ENCODE measurements around the gene MACROD2. TPM values are rescaled to one million over a fixed set of nuclear protein-coding genes. Genes with fewer than 3 reads are reported as not detected.

The MACROD2 gene
- polyA plus RNA-seq, 1 donor: 5.4 TPM

- 71% methylated on average over 1 of the region's 5 CpGs for WGBS (ENCODE audit: insufficient coverage, low lambda C conversion rate)
- no peak for DNase-seq
- H3K9me3 ChIP-seq (ENCODE audit: control insufficient read depth, low read depth, low read length): no peaks in the 10 kb centered on the region
- H3K27me3 ChIP-seq (ENCODE audit: control insufficient read depth, insufficient read depth, low read length): no peaks in the 10 kb centered on the region
- H3K4me3 ChIP-seq (ENCODE audit: low read length): no peak overlapping the region
- peaks cover 4% of the 10 kb centered on the region for H3K4me1 ChIP-seq (ENCODE audit: control insufficient read depth, insufficient read depth, low read length)
- no peaks in the 10 kb centered on the region for H3K36me3 ChIP-seq (ENCODE audit: control insufficient read depth, insufficient read depth, low read length)
- H3K27ac ChIP-seq (ENCODE audit: low read length): no peak overlapping the region
Measured at GRCh38 chr20:15658295-15658694, 1663.0 kb downstream of the MACROD2 start.

GRCh38 chr20:15673206-15673605, 1677.9 kb downstream of the MACROD2 start:
- WGBS (ENCODE audit: insufficient coverage, low lambda C conversion rate): 100% methylated on average over 1 of the region's 1 CpG
- DNase-seq: no peak
- no peak overlapping the region for H3K27ac ChIP-seq (ENCODE audit: low read length)

GRCh38 chr20:15674253-15675060, 1679.1 kb downstream of the MACROD2 start:
- no peak for DNase-seq
- H3K9me3 ChIP-seq (ENCODE audit: control insufficient read depth, low read depth, low read length): no peaks in the 10 kb centered on the region
- WGBS (ENCODE audit: insufficient coverage, low lambda C conversion rate): no CpG with 5 or more reads among the region's 5 CpGs
- H3K4me3 ChIP-seq (ENCODE audit: low read length): no peak overlapping the region
- H3K4me1 ChIP-seq (ENCODE audit: control insufficient read depth, insufficient read depth, low read length): no peaks in the 10 kb centered on the region
- no peaks in the 10 kb centered on the region for H3K27me3 ChIP-seq (ENCODE audit: control insufficient read depth, insufficient read depth, low read length)
- no peaks in the 10 kb centered on the region for H3K36me3 ChIP-seq (ENCODE audit: control insufficient read depth, insufficient read depth, low read length)
- H3K27ac ChIP-seq (ENCODE audit: low read length): no peak overlapping the region

More at GRCh38 chr20:15673206-15673605, 1677.9 kb downstream of the MACROD2 start:
- H3K36me3 ChIP-seq (ENCODE audit: control insufficient read depth, insufficient read depth, low read length): no peaks in the 10 kb centered on the region
- no peaks in the 10 kb centered on the region for H3K27me3 ChIP-seq (ENCODE audit: control insufficient read depth, insufficient read depth, low read length)
- H3K4me1 ChIP-seq (ENCODE audit: control insufficient read depth, insufficient read depth, low read length): no peaks in the 10 kb centered on the region
- no peaks in the 10 kb centered on the region for H3K9me3 ChIP-seq (ENCODE audit: control insufficient read depth, low read depth, low read length)
- no peak overlapping the region for H3K4me3 ChIP-seq (ENCODE audit: low read length)

GRCh38 chr20:15675061-15675514, 1679.8 kb downstream of the MACROD2 start:
- Histone ChIP-seq H3K4me1 (ENCODE audit: control insufficient read depth, insufficient read depth, low read length) (no peaks in the 10 kb centered on the region), H3K27ac (ENCODE audit: low read length) (no peak overlapping the region), H3K36me3 (ENCODE audit: control insufficient read depth, insufficient read depth, low read length) (no peaks in the 10 kb centered on the region), H3K27me3 (ENCODE audit: control insufficient read depth, insufficient read depth, low read length) (no peaks in the 10 kb centered on the region), H3K9me3 (ENCODE audit: control insufficient read depth, low read depth, low read length) (no peaks in the 10 kb centered on the region), H3K4me3 (ENCODE audit: low read length) (no peak overlapping the region)
- WGBS (ENCODE audit: insufficient coverage, low lambda C conversion rate): 100% methylated on average over 1 of the region's 2 CpGs
- no peak for DNase-seq

GRCh38 chr20:15675813-15676484, 1680.6 kb downstream of the MACROD2 start:
- WGBS (ENCODE audit: insufficient coverage, low lambda C conversion rate): 20% methylated on average over 1 of the region's 1 CpG
- no peak for DNase-seq
- Histone ChIP-seq H3K4me3 (ENCODE audit: low read length) (no peak overlapping the region), H3K27me3 (ENCODE audit: control insufficient read depth, insufficient read depth, low read length) (no peaks in the 10 kb centered on the region), H3K36me3 (ENCODE audit: control insufficient read depth, insufficient read depth, low read length) (no peaks in the 10 kb centered on the region), H3K27ac (ENCODE audit: low read length) (no peak overlapping the region), H3K4me1 (ENCODE audit: control insufficient read depth, insufficient read depth, low read length) (no peaks in the 10 kb centered on the region), H3K9me3 (ENCODE audit: control insufficient read depth, low read depth, low read length) (no peaks in the 10 kb centered on the region)

GRCh38 chr20:15676815-15677214, 1681.5 kb downstream of the MACROD2 start:
- H3K36me3 ChIP-seq (ENCODE audit: control insufficient read depth, insufficient read depth, low read length): no peaks in the 10 kb centered on the region
- H3K27ac ChIP-seq (ENCODE audit: low read length): no peak overlapping the region
- H3K4me3 ChIP-seq (ENCODE audit: low read length): no peak overlapping the region
- DNase-seq: no peak
- 85% methylated on average over 2 of the region's 2 CpGs for WGBS (ENCODE audit: insufficient coverage, low lambda C conversion rate)
- H3K9me3 ChIP-seq (ENCODE audit: control insufficient read depth, low read depth, low read length): no peaks in the 10 kb centered on the region
- H3K27me3 ChIP-seq (ENCODE audit: control insufficient read depth, insufficient read depth, low read length): no peaks in the 10 kb centered on the region
- H3K4me1 ChIP-seq (ENCODE audit: control insufficient read depth, insufficient read depth, low read length): no peaks in the 10 kb centered on the region

- H3K27ac ChIP-seq (ENCODE audit: low read length): no peak overlapping the region
- H3K4me3 ChIP-seq (ENCODE audit: low read length): no peak overlapping the region
- 58% methylated on average over 2 of the region's 2 CpGs for WGBS (ENCODE audit: insufficient coverage, low lambda C conversion rate)
- no peaks in the 10 kb centered on the region for H3K4me1 ChIP-seq (ENCODE audit: control insufficient read depth, insufficient read depth, low read length)
- H3K9me3 ChIP-seq (ENCODE audit: control insufficient read depth, low read depth, low read length): no peaks in the 10 kb centered on the region
- no peaks in the 10 kb centered on the region for H3K27me3 ChIP-seq (ENCODE audit: control insufficient read depth, insufficient read depth, low read length)
- no peak for DNase-seq
- H3K36me3 ChIP-seq (ENCODE audit: control insufficient read depth, insufficient read depth, low read length): no peaks in the 10 kb centered on the region
Measured at GRCh38 chr20:15682690-15683089, 1687.4 kb downstream of the MACROD2 start.

- Histone ChIP-seq H3K27me3 (ENCODE audit: control insufficient read depth, insufficient read depth, low read length) (no peaks in the 10 kb centered on the region), H3K4me1 (ENCODE audit: control insufficient read depth, insufficient read depth, low read length) (no peaks in the 10 kb centered on the region), H3K9me3 (ENCODE audit: control insufficient read depth, low read depth, low read length) (no peaks in the 10 kb centered on the region), H3K36me3 (ENCODE audit: control insufficient read depth, insufficient read depth, low read length) (no peaks in the 10 kb centered on the region), H3K4me3 (ENCODE audit: low read length) (no peak overlapping the region), H3K27ac (ENCODE audit: low read length) (no peak overlapping the region)
- WGBS (ENCODE audit: insufficient coverage, low lambda C conversion rate): 100% methylated on average over 1 of the region's 1 CpG
- DNase-seq: no peak
Measured at GRCh38 chr20:15692570-15692969, 1697.3 kb downstream of the MACROD2 start.

GRCh38 chr20:15699431-15700146, 1704.3 kb downstream of the MACROD2 start:
- no CpG with 5 or more reads among the region's 15 CpGs for WGBS (ENCODE audit: insufficient coverage, low lambda C conversion rate)
- no peak for DNase-seq
- no peaks in the 10 kb centered on the region for H3K4me1 ChIP-seq (ENCODE audit: control insufficient read depth, insufficient read depth, low read length)
- no peaks in the 10 kb centered on the region for H3K36me3 ChIP-seq (ENCODE audit: control insufficient read depth, insufficient read depth, low read length)
- H3K27me3 ChIP-seq (ENCODE audit: control insufficient read depth, insufficient read depth, low read length): no peaks in the 10 kb centered on the region
- H3K9me3 ChIP-seq (ENCODE audit: control insufficient read depth, low read depth, low read length): no peaks in the 10 kb centered on the region
- no peak overlapping the region for H3K27ac ChIP-seq (ENCODE audit: low read length)
- H3K4me3 ChIP-seq (ENCODE audit: low read length): no peak overlapping the region

- H3K27me3 ChIP-seq (ENCODE audit: control insufficient read depth, insufficient read depth, low read length): no peaks in the 10 kb centered on the region
- H3K4me1 ChIP-seq (ENCODE audit: control insufficient read depth, insufficient read depth, low read length): no peaks in the 10 kb centered on the region
- no peaks in the 10 kb centered on the region for H3K9me3 ChIP-seq (ENCODE audit: control insufficient read depth, low read depth, low read length)
- H3K4me3 ChIP-seq (ENCODE audit: low read length): no peak overlapping the region
- no peak overlapping the region for H3K27ac ChIP-seq (ENCODE audit: low read length)
- WGBS (ENCODE audit: insufficient coverage, low lambda C conversion rate): 93% methylated on average over 5 of the region's 16 CpGs
- no peak for DNase-seq
- no peaks in the 10 kb centered on the region for H3K36me3 ChIP-seq (ENCODE audit: control insufficient read depth, insufficient read depth, low read length)
Measured at GRCh38 chr20:15700147-15700765, 1704.9 kb downstream of the MACROD2 start.
